ENCODE data around the gene SLC35D1.

The SLC35D1 gene

DNA sequence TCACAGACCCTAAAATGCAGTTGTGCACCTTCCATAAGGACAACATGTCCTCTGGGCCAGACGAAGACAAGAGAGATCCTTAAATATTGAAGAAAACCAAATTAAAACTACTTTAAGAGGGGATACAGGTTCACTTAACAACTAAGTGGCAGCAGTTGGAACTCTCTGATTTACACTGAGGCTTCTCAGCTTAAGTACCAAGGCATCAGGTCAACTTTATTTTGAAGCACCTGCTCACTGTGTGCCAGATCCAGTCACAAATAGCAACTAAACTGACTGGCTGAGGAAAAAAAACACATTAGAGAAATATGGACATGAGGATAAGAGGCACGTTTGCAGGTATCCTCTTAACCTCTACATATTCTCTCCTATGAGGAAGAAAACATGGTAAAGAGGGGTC is 33.2 kb downstream of the SLC35D1 start:
- Histone ChIP-seq H3K4me1 (ENCODE audit: low read depth, poor library complexity, severe bottlenecking) (peaks cover 8% of the 10 kb centered on the region), H2AFZ (ENCODE audit: low read depth) (no peak overlapping the region), H3K27me3 (ENCODE audit: insufficient read depth, low read depth) (no peaks in the 10 kb centered on the region), H3K4me2 (no peak overlapping the region), H3K27ac (no peak overlapping the region), H4K20me1 (ENCODE audit: insufficient read depth) (no peaks in the 10 kb centered on the region), H3K9ac (no peak overlapping the region), H3K4me3 (IDR thresholded peaks at IDR 0.05; ENCODE audit: insufficient read depth, low read depth, low read length) (no peak overlapping the region), H3K79me2 (ENCODE audit: insufficient read depth, low read depth) (no peaks in the 10 kb centered on the region), H3K36me3 (ENCODE audit: insufficient read depth) (no peaks in the 10 kb centered on the region)
- TF ChIP-seq, protein P1, sequence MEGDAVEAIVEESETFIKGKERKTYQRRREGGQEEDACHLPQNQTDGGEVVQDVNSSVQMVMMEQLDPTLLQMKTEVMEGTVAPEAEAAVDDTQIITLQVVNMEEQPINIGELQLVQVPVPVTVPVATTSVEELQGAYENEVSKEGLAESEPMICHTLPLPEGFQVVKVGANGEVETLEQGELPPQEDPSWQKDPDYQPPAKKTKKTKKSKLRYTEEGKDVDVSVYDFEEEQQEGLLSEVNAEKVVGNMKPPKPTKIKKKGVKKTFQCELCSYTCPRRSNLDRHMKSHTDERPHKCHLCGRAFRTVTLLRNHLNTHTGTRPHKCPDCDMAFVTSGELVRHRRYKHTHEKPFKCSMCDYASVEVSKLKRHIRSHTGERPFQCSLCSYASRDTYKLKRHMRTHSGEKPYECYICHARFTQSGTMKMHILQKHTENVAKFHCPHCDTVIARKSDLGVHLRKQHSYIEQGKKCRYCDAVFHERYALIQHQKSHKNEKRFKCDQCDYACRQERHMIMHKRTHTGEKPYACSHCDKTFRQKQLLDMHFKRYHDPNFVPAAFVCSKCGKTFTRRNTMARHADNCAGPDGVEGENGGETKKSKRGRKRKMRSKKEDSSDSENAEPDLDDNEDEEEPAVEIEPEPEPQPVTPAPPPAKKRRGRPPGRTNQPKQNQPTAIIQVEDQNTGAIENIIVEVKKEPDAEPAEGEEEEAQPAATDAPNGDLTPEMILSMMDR (conservative IDR thresholded peaks at IDR 0.05; ENCODE audit: low read depth, low read length), result no peak

DNA sequence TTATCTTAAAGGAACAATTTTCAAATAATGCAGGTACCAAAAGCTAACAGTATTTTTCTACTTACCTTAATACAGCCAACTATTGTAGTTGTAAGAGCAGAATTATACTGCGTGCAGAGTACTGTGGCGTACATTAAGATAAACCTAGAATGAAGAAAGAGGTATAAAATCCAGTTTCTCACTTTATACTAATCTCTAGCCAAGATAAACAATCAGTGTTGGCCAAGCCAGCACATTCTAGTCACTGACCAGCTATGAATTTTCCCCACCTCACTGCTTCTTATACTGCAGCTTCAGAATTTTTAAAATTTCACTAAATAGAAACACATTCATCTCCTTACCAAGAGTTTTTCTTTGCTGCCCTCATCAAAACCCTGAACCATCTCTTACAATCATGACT is 33.6 kb downstream of the SLC35D1 start:
- Histone ChIP-seq H3K36me3 (ENCODE audit: insufficient read depth) (no peaks in the 10 kb centered on the region), H3K9ac (no peak overlapping the region), H3K4me2 (no peak overlapping the region), H3K4me3 (IDR thresholded peaks at IDR 0.05; ENCODE audit: insufficient read depth, low read depth, low read length) (no peak overlapping the region), H3K27ac (no peak overlapping the region), H3K79me2 (ENCODE audit: insufficient read depth, low read depth) (no peaks in the 10 kb centered on the region), H3K27me3 (ENCODE audit: insufficient read depth, low read depth) (no peaks in the 10 kb centered on the region), H2AFZ (ENCODE audit: low read depth) (no peak overlapping the region), H3K4me1 (ENCODE audit: low read depth, poor library complexity, severe bottlenecking) (peaks cover 8% of the 10 kb centered on the region), H4K20me1 (ENCODE audit: insufficient read depth) (no peaks in the 10 kb centered on the region)
- TF ChIP-seq, protein P1 (conservative IDR thresholded peaks at IDR 0.05; ENCODE audit: low read depth, low read length), result no peak

DNA sequence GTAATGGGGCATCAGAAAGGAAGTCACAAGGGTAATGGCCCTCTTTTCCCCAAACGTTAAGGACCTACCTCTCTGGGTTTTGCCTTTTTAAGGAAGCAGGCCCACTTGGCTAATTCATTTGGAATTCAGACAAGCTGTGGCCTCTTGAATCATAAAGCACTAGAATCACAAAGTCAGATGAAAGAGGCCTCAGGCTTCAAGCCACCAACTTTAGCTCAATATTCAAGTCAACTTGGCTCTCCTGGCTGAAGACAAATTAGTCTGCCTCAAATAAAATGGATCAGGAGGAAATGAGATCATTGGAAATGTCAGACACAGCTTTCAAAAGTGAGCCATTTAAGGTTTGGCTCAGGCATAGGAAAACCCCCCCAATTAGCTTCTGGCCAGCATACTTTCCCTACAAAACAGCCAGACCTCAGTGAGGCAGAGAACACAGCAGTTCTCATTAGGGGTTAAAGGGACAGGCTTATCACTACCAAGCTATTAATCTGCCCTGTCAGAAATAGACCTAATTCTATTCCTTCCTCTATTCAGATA is 34.3 kb downstream of the SLC35D1 start:
- Histone ChIP-seq H3K4me1 (ENCODE audit: low read depth, poor library complexity, severe bottlenecking) (peaks cover 8% of the 10 kb centered on the region), H3K27ac (no peak overlapping the region), H4K20me1 (ENCODE audit: insufficient read depth) (no peaks in the 10 kb centered on the region), H3K4me2 (no peak overlapping the region), H3K9ac (no peak overlapping the region), H3K4me3 (IDR thresholded peaks at IDR 0.05; ENCODE audit: insufficient read depth, low read depth, low read length) (no peak overlapping the region), H3K27me3 (ENCODE audit: insufficient read depth, low read depth) (no peaks in the 10 kb centered on the region), H3K79me2 (ENCODE audit: insufficient read depth, low read depth) (no peaks in the 10 kb centered on the region), H3K36me3 (ENCODE audit: insufficient read depth) (no peaks in the 10 kb centered on the region), H2AFZ (ENCODE audit: low read depth) (no peak overlapping the region)
- TF ChIP-seq, protein P1 (conservative IDR thresholded peaks at IDR 0.05; ENCODE audit: low read depth, low read length), result no peak

DNA sequence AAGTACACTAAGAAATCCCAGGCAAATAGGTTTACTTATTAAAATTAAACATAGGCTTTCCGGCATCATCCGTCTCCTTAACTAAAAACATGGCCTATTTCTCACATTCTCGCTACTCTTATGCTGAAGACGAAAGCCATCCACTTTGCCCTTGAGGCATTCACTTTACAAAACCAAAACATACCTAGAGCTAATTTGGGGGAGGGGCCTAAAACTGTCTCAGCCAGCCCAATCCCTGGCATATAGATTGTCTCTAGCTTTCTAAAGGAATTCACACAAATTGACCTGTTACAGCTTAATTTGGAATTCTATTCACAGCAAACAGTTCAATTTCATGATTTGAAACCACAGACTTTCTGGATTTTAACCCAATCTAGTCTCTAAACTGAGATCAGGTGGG is 34.8 kb downstream of the SLC35D1 start:
- TF ChIP-seq, protein P1 (conservative IDR thresholded peaks at IDR 0.05; ENCODE audit: low read depth, low read length), result no peak
- Histone ChIP-seq H3K9ac (no peak overlapping the region), H2AFZ (ENCODE audit: low read depth) (no peak overlapping the region), H3K36me3 (ENCODE audit: insufficient read depth) (no peaks in the 10 kb centered on the region), H3K4me2 (no peak overlapping the region), H3K4me3 (IDR thresholded peaks at IDR 0.05; ENCODE audit: insufficient read depth, low read depth, low read length) (no peak overlapping the region), H3K79me2 (ENCODE audit: insufficient read depth, low read depth) (no peaks in the 10 kb centered on the region), H3K27me3 (ENCODE audit: insufficient read depth, low read depth) (no peaks in the 10 kb centered on the region), H3K27ac (no peak overlapping the region), H3K4me1 (ENCODE audit: low read depth, poor library complexity, severe bottlenecking) (peaks cover 10% of the 10 kb centered on the region), H4K20me1 (ENCODE audit: insufficient read depth) (no peaks in the 10 kb centered on the region)
